WERI-Rb-1 (cell line): ENCODE measurements around the gene HEATR5A.
A peak's percentile ranks its signal among the peaks of the same experiment; 100 is the strongest.

Experiments used
- DNase-seq: peaks from one replicate; pipeline ENCODE4 v3.0.0-alpha.2; 2020
- H3K27ac ChIP-seq: fragments of 250-450 bp; sonication (Bioruptor Pico); 2 replicates; pipeline ENCODE4 v1.5.1; 2020; ENCODE audit warnings: mild to moderate bottlenecking, moderate library complexity
- H3K27me3 ChIP-seq: fragments of 250-450 bp; sonication (Bioruptor Pico); 2 replicates; pipeline ENCODE4 v1.5.1; 2021; ENCODE audit warnings: mild to moderate bottlenecking, low read depth, moderate library complexity; ENCODE audit not compliant: insufficient read depth, severe bottlenecking
- H3K36me3 ChIP-seq: fragments of 250-450 bp; sonication (Bioruptor Pico); 2 replicates; pipeline ENCODE4 v1.5.1; 2020; ENCODE audit warnings: mild to moderate bottlenecking, moderate library complexity
- H3K4me3 ChIP-seq: 2 replicates; pipeline ENCODE4 v1.5.1; 2011; ENCODE audit warnings: low read depth, mild to moderate bottlenecking, control low read depth, low read length
- H3K9me3 ChIP-seq: fragments of 250-450 bp; sonication (Bioruptor Pico); 2 replicates; pipeline ENCODE4 v1.5.1; 2021; ENCODE audit warnings: mild to moderate bottlenecking, moderate library complexity; ENCODE audit not compliant: severe bottlenecking
- TF ChIP-seq, protein P1 (sequence below): IDR thresholded peaks from 2 replicates; pipeline ENCODE4 v1.5.1; 2011; ENCODE audit warnings: low read depth, mild to moderate bottlenecking, control low read depth, inconsistent platforms, low read length

HEATR5A gene

DNA sequence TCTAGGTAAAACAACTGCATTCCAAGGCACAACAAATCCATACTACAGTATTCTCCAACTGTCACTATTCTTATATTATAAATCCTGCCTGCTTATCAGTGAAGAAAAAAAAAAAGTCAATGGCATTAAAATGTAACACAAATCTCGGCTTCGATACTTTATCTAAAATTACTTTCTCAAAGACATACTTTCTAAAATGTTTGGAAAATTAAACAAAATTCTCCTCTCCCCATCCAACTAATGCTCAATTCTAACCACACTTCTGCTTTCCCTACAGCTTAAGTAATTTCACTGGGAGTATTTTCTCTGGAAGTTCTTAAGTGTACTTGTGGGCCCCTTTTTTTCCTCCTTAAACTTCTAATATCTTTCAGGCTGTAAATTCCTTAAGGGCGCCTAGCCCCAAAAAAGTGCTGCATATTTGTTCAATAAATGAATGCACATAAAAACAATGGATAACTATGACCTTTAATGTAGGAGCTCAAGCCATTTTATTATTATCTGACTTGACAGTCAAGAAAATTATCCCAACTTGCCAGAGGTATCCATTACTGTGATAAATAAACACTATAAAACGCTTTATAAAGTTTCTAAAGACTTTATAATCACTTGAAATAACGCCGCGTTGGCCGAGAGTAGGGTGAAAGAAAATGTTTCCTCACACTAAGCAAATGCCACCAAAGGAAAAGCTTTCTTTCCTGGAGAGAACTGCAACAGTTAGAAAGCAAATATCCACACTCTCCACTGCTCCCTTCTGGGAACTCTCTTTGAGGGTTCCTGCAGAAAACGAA, 977 bp downstream of the HEATR5A start:
- Histone ChIP-seq H3K4me3 (peak overlapping the region; percentile 98), H3K27me3 (no peaks in the 10 kb centered on the region), H3K36me3 (no peaks in the 10 kb centered on the region), H3K9me3 (no peaks in the 10 kb centered on the region), H3K27ac (peak overlapping the region; percentile 40; the same call in 1 of the 2 replicates)
- DNase-seq: no peak
- TF ChIP-seq, protein P1, sequence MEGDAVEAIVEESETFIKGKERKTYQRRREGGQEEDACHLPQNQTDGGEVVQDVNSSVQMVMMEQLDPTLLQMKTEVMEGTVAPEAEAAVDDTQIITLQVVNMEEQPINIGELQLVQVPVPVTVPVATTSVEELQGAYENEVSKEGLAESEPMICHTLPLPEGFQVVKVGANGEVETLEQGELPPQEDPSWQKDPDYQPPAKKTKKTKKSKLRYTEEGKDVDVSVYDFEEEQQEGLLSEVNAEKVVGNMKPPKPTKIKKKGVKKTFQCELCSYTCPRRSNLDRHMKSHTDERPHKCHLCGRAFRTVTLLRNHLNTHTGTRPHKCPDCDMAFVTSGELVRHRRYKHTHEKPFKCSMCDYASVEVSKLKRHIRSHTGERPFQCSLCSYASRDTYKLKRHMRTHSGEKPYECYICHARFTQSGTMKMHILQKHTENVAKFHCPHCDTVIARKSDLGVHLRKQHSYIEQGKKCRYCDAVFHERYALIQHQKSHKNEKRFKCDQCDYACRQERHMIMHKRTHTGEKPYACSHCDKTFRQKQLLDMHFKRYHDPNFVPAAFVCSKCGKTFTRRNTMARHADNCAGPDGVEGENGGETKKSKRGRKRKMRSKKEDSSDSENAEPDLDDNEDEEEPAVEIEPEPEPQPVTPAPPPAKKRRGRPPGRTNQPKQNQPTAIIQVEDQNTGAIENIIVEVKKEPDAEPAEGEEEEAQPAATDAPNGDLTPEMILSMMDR: no peak

DNA sequence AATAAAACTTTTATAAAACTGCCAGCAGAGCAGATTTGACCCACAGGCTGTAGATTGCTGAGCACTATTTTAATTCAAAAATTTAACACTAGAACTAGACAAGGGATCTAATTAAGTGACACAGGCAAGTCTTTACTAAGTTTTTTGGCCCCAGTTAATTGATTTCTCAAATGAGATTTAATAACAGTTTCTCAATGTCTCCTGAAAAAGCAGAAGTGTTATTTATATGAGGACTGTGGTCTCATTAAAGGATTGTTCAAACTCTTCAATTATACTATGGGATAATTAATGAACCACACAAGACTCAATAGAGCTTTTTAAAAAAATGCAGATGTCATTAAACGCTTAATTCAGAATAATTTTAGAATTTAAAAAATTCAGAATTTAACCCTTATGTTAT, 1.9 kb downstream of the HEATR5A start:
- H3K27ac ChIP-seq: no peak overlapping the region
- no peak for DNase-seq
- no peaks in the 10 kb centered on the region for H3K9me3 ChIP-seq
- no peaks in the 10 kb centered on the region for H3K36me3 ChIP-seq
- no peaks in the 10 kb centered on the region for H3K27me3 ChIP-seq
- TF ChIP-seq, protein P1: no peak
- no peak overlapping the region for H3K4me3 ChIP-seq

DNA sequence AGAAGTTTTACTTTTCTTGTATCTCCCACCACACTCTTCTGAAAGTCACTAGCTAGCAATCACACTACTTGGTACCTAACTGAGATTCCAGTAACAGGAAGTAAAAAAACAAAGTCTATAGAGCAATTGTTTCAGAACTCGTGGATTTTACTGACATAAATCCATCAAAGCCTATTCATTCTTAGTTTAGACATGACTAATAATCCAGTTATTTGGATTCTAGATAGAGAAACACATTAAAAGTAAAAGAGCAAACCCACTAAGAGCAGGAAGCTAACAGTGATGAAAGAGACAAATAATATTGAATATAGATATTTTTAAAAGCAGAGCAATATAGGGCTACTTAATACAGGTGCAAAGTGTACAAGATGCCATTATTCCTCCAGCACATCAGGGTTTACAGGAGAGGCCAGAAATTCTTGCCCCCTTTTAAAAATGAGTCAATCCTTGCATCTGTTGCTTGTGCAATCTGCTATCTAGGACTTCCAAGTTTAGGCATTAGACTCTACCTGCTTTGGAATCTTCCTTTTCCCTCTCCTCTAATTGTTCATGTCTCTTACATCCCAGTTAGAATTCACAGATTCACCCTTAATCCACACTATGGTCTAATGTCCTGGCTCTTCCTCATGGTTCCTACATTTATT, 6.0 kb downstream of the HEATR5A start:
- Histone ChIP-seq H3K27ac (no peak overlapping the region), H3K9me3 (no peaks in the 10 kb centered on the region), H3K27me3 (no peaks in the 10 kb centered on the region), H3K4me3 (no peak overlapping the region), H3K36me3 (no peaks in the 10 kb centered on the region)
- TF ChIP-seq, protein P1: no peak
- DNase-seq: no peak

DNA sequence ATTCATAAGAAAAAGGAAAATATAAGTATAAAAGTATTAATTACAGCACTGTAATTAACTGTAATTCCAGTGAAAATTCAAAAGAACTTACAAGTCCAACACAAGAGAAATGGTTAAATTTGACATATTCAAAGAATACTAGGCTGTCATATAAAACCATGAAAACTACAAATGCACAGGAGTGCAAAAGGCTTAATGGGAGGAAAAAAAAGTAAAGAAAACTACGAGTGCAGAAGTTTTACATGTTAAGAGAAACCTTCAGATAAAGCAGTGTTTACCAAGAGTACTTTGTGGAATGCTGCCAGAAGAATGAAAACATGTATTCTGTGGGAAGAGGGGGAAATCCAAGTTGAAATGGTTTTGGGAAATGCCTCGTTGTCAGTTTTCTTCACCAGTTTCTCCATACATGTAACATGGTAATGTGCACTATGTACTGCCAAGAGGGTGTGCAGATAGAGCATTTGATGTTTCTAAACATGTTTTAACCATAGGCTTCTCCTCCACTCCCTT, 9.1 kb downstream of the HEATR5A start:
- no peak overlapping the region for H3K27ac ChIP-seq
- H3K27me3 ChIP-seq: no peaks in the 10 kb centered on the region
- H3K9me3 ChIP-seq: no peaks in the 10 kb centered on the region
- TF ChIP-seq, protein P1: no peak
- DNase-seq: no peak
- no peaks in the 10 kb centered on the region for H3K36me3 ChIP-seq
- H3K4me3 ChIP-seq: no peak overlapping the region

DNA sequence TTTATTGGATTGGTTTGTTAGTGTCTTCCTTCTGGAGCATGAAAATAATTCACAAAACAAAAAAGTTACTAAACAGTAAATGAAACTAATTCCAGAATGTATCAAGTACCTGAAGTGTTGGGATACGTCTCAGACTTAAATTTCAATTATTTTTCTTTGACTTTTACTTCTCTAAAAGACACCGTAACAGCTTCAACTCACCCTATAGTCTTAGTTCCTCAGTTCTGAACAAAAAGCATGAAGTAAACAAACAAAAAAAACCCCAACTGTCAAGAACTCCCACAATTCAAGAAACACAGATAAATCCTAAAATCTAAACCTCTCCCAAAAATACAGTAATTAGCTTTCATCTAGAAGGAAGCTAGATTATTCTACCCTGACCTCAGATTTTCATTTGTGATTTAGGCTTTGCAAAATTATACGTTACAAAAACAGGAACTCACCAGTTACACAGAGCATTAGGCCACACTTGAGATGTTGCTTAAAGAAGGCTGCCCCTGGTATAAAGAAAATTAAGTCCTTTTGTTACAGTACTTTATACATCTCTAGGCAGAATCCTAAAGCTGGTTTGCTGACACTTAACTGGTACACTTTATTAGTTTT, 10.2 kb downstream of the HEATR5A start:
- H3K27ac ChIP-seq: no peak overlapping the region
- H3K27me3 ChIP-seq: no peaks in the 10 kb centered on the region
- TF ChIP-seq, protein P1: no peak
- DNase-seq: no peak
- no peaks in the 10 kb centered on the region for H3K36me3 ChIP-seq
- no peaks in the 10 kb centered on the region for H3K9me3 ChIP-seq
- no peak overlapping the region for H3K4me3 ChIP-seq
